ENCODE data around the gene TMEM247.
"Not testable (repeated sequence)": the region's sequence is repeated elsewhere in the genome, so short reads cannot be mapped to it uniquely, and the experiment has no call there.

TMEM247 gene

GRCh38 chr2:46458763-46459500 is 20.4 kb upstream of the TMEM247 start:
- DNase-seq (ENCODE audit: low spot score), result no peak

- no peak for DNase-seq (ENCODE audit: low spot score)
Measured at GRCh38 chr2:46459694-46460093, 19.7 kb upstream of the TMEM247 start.

DNA sequence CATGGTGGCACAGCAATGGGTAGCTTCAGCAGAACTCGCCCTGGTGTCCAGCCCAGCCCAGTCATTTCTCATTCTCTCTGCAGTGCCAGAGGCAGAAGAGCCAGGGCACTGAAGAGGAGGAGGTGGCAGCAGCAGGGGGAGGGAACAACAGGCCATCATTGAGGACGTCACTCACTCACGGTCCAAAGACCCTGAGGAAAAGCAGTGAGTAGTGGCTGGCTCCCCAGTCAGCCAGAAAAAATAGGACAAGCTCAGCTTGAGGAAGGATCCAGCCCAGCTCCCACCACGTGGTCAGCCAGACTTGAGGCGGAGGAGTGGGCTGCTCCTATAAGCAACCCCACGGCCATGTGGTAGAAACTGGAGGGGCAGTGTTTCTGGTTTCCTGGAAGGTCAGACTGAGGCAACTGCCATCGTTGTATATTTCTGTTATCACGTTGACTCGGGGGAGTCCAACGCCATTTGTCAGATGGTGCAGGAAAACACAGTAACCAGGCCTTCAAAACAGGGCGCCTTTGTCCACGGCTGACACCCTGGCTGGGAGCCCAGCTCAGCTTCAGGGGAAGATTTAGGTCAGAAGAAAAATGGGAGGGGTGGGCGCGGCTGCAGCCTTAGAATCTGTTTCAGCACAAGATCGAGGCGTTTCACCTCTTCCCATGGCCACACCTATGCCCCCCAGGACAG is 19.0 kb upstream of the TMEM247 start:
- DNase-seq (ENCODE audit: low spot score), result no peak

- DNase-seq (ENCODE audit: low spot score), result peak; percentile 50
Measured at GRCh38 chr2:46461011-46461674, 18.2 kb upstream of the TMEM247 start.

GRCh38 chr2:46461709-46462171 is 17.6 kb upstream of the TMEM247 start:
- no peak for DNase-seq (ENCODE audit: low spot score)

DNA sequence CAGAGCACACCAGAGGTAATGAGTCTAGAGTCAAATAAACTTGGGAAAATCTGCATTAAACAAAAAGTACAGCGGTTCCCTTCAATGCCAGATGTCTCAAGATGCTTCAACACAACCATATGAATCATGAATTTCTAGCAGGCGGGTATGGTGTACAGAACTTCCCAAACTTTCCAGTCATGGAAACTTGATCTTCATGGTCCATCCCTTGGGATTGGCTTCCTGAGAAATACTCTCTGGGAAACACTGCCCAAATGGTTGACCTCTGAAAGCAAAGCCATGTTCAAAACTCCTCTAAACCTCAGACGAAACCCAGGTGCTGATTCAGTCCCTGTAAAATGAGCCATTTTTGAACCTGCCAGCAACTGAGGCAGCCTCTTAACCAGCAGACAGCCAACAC is 16.4 kb upstream of the TMEM247 start:
- DNase-seq (ENCODE audit: low spot score), result no peak

DNA sequence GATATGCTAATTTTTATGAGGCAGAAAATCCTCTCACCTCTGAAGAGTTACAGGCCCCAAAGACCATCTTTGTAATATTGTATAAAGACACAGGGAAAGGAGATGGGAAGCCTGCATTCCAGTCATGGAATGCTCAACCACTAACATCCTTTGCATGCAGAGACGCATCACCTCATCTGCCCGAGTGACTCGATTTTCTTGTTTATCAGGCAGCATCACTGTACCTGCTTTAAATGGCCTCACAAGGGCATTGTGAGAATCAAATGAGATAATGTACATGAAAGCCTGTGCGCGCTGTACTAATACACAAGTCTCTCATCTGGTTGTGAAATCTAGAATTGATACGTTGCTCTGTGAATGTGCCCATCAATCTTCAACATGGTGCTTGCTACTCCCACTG is 10.2 kb upstream of the TMEM247 start:
- DNase-seq (ENCODE audit: low spot score), result no peak

DNA sequence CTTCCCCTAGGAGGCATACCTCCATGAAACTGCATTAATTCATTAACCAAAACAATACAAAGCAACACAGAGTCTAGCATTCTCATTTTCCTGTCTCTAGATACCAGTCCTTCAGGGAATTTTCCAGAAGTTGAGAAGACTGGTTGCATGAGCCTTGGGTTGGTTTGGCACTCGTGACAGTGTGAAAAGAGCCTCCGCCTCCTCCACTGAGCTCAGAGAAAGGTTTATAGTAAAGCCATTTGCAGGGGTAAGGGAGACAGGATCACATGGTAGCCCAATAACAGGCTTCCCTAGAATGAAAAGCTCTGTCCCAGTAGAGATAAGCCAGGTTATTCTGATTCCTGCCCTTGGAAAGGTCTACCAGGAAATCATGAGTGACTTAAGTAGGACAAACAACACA is 9.7 kb upstream of the TMEM247 start:
- no peak for DNase-seq (ENCODE audit: low spot score)

- DNase-seq (ENCODE audit: low spot score), result no peak
Measured at GRCh38 chr2:46470114-46470628, 9.2 kb upstream of the TMEM247 start.

DNA sequence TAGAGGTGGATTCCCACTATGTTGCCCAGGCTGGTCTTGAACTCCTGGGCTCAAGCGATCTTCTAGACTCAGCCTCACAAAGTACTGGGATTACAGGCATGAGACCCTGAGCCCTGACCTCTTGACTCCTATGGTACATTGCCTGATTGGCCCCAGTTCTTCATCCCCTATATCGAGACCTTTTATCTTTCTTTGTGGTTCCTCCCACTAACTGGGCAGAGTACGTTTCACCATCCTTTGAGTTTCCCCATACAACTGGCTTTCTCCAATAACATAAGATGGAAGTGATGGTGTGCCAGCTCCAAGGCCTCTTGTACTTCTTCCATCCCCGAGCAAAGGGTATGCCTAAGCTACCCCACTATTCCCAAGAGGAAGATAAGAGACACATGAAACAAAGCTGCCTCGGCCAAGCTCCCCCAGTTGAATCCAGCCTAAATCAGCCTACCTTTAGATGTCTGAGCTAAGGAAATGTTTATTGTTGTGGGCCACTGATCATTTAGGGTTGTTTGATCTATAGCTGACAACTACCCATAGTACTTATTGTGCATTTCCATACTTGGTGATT is 8.3 kb upstream of the TMEM247 start:
- no peak for DNase-seq (ENCODE audit: low spot score)

DNA sequence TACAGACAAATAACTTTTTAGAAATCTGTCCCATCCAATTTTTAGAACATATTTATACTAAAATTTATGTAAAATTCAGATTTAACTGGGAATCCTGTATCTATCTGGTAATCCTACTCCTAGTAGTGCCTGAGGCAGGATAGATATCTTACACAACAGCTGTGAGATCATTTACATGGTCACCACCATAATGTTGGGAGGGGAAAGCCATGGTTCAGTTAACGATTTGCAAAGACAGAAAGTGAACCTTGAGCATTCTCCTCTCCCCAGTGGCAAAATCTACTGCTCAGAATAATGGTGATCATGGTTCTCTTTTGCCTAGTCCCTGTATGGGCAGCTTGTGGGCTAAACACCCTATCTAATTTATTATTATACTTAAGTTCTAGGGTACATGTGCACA is 7.7 kb upstream of the TMEM247 start:
- DNase-seq (ENCODE audit: low spot score), result no peak

DNA sequence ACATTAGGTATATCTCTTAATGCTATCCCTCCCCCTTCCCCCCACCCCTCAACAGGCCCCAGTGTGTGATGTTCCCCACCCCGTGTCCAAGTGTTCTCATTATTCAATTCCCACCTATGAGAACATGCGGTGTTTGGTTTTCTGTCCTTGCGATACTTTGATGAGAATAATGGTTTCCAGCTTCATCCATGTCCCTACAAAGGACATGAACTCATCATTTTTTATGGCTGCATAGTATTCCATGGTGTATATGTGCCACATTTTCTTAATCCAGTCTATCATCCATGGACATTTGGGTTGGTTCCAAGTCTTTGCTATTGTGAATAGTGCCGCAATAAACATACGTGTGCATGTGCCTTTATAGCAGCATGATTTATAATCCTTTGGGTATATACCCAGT is 7.2 kb upstream of the TMEM247 start:
- DNase-seq (ENCODE audit: low spot score), result not testable (repeated sequence)

GRCh38 chr2:46477462-46477861 is 1.9 kb upstream of the TMEM247 start:
- DNase-seq (ENCODE audit: low spot score), result not testable (repeated sequence)

DNA sequence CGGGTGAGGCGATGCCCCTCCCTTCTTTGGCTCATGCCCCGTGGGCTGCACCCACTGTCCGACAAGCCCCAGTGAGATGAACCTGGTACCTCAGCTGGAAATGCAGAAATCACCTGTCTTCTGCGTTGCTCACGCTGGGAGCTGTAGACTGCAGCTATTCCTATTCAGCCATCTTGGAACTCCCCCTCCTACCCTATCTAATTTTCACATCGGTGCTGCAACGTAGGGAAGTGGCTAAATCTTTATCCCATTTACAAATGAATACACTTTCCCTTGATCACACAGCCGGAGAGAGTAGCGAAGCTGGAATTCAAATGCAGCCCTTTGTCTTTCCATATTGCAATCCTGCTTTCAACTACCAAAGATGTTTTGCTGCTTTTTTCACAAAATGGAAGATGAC is 1.4 kb upstream of the TMEM247 start:
- no peak for DNase-seq (ENCODE audit: low spot score)

- DNase-seq (ENCODE audit: low spot score), result no peak
Measured at GRCh38 chr2:46480562-46480961, 1.2 kb downstream of the TMEM247 start.

DNA sequence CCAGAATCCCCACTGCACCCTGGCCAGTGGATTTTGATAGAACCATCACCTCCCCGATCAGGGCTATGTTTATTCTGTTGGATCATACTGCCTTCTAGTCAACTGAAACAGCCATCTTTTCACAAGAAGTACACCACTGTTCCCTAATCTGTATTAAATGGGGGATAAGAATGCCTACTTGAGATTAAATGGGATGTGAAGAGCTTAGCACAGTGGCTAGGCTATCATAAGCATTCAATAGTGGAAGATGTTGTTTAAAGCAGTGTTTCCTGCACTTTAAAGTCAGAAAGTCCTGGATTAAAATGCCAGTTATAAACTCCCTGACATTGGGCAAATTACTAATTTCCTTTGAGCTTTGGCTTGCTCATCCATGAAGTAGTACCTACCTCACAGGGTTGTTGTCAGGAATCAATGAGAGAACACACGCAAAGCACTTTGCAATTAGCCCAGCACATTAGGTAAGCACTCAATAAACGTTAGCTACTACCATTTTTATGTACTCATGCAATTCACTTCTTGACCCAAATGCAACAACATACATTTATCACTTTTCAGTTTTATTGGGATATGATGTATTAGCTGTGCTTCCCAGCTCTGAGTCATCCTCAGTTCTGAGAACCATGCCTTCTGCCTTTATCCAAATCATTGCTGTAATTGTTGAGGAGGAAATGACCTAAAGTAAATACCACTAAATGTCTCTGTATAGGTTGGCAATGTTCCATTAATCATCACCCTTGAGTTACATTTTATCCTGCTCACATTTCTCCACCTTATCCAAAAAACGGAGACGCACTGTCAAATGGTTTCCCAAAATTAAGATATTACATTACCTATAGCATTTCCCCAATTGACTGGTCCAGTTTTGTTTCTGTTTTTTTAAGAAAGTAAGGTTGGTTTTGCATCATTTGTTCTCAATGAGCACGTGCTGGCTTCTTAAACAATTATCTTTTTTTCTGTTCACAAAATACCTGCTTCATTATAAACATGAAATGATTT is 2.1 kb downstream of the TMEM247 start:
- DNase-seq (ENCODE audit: low spot score), result peak; percentile 13

DNA sequence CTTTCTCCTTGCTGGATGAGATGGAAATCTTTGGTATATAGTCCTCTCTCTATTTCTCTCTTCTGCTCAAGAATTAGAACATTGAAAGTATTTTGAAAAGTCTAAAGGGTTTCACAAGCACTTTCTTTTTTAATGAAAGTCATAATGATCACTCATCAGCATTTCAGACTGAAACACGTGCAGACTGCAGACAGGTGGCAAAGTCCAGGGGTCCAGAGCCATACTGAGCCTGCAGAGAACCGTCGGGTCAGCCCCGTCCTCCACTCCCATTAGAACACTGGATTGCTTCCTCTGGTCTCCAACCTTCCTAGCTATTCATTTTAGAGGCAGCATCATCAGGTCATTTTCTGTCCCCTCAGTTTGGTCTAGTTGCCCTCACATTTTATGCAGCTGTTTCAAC is 3.1 kb downstream of the TMEM247 start:
- no peak for DNase-seq (ENCODE audit: low spot score)

GRCh38 chr2:46485002-46485401 is 5.6 kb downstream of the TMEM247 start:
- DNase-seq (ENCODE audit: low spot score), result no peak

GRCh38 chr2:46486436-46486835 is 7.1 kb downstream of the TMEM247 start:
- DNase-seq (ENCODE audit: low spot score), result no peak

DNA sequence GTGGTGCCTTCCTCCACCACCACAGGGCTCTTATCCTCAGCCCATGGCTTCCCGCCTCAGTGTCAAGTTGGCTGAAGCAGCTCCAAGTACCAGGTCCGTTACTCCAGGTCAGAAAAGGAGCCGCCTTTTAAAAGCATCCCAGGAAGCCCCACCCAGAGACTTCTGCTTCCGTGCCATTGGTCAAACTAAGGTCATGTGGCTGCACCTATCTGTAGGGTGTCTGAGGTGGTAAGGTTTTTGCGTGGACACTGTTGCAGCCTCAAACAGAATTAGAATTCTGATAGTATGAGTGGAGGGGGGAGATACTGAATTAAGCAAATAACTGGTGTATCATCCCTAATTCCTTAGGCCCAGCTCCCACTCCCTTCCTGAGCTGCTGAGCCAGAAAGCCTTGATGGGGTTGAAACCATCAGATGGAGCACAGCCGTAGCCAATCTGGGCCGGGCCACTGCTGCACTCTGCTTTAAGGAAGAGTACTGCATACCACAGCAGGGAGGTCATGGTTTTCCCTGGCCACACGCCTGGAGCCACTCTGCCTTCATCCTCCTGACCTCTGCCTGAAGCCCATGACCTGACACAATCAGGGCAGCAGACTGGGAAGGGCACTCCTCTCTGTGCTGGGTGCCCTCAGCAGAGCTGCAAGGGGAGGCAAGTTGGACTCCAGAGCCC is 8.4 kb downstream of the TMEM247 start:
- no peak for DNase-seq (ENCODE audit: low spot score)

DNA sequence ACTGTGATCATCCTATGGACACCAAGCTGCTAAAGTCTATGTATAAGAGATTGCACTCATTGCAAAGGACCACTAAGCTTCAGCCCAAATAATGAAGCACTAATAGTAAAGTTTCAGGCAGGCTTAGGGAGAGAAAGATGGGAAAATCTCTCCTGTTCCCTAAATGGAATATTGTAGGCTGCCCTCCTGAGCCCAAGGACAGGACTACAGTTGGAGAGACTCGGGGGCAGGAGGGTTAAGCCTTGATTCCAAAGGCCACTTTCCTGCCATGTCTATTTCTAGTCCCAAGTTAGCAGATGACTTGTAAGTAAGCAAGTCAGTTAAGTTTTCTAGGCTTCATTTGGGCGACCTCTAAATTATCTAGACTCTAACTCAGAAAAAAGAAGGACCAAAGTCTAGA is 9.0 kb downstream of the TMEM247 start:
- no peak for DNase-seq (ENCODE audit: low spot score)

Data from RKO (cell line).